Panc1 (cell line): ENCODE measurements around the gene FES. TPM values are rescaled to one million over a fixed set of nuclear protein-coding genes. Genes with fewer than 3 reads are reported as not detected.

Experiments
- ATAC-seq: fragments of 200-7000 bp; cut with Tn5 transposase; 2 replicates; pipeline ENCODE4 v1.9.1; 2020; ENCODE audit warnings: mild to moderate bottlenecking, moderate library complexity
- BruUV-seq: library from RNA; stranded (reverse); fragments of 400-500 nt; replicated peaks from 2 replicates; lab custom pipeline; 2021; lab: Mats Ljungman, UMichigan
- CTCF ChIA-PET: fragments of 300-600 bp; sonication (Branson Sonifier 250); formaldehyde crosslinking; loops from one replicate; lab custom pipeline; 2022; ENCODE audit warnings: antibody characterized with exemption; lab: Charles Lee
- POLR2A ChIA-PET: fragments of 300-600 bp; sonication (Branson Sonifier 250); formaldehyde crosslinking; loops from one replicate; lab custom pipeline; 2022; ENCODE audit warnings: antibody characterized with exemption; lab: Charles Lee
- DNase-seq: peaks from one replicate; pipeline ENCODE4 v3.0.0-alpha.2; 2010; ENCODE audit warnings: low read depth, low spot score
- H3K27ac ChIP-seq: 2 replicates; pipeline ENCODE4 v1.5.1; 2011; ENCODE audit warnings: mild to moderate bottlenecking, low read length, inconsistent platforms
- H3K27me3 ChIP-seq: fragments of 200-500 bp; sonication (Bioruptor generic); 2 replicates; pipeline ENCODE4 v1.6.0; 2014; ENCODE audit warnings: low read length, inconsistent platforms; ENCODE audit not compliant: control insufficient read depth, insufficient read depth
- H3K36me3 ChIP-seq: fragments of 200-500 bp; sonication (Bioruptor generic); 2 replicates; pipeline ENCODE4 v1.5.1; 2014; ENCODE audit warnings: inconsistent platforms, mild to moderate bottlenecking, low read length, moderate library complexity; ENCODE audit not compliant: control insufficient read depth, insufficient read depth
- H3K4me1 ChIP-seq: 2 replicates; pipeline ENCODE4 v1.5.1; 2011; ENCODE audit warnings: inconsistent platforms, mild to moderate bottlenecking, low read length, moderate library complexity; ENCODE audit not compliant: control insufficient read depth, insufficient read depth
- H3K4me3 ChIP-seq, 2 experiments: 2 replicates each; pipeline ENCODE4 v1.5.1; 2011 to 2012; ENCODE audit warnings: low read depth in 2 of 2, low read length in 2 of 2, mild to moderate bottlenecking in 2 of 2, inconsistent platforms in 1 of 2, moderate library complexity in 1 of 2
- H3K9me3 ChIP-seq: fragments of 200-500 bp; sonication (Bioruptor generic); 2 replicates; pipeline ENCODE4 v1.5.1; 2014; ENCODE audit warnings: low read depth, mild to moderate bottlenecking, inconsistent platforms, low read length, moderate library complexity; ENCODE audit not compliant: control insufficient read depth, insufficient read depth
- CTCF ChIP-seq: fragments of 450-650 bp; IDR thresholded peaks from 2 replicates; pipeline ENCODE4 v1.5.1; 2017; ENCODE audit warnings: mild to moderate bottlenecking
- POLR2AphosphoS5 ChIP-seq: IDR thresholded peaks from 2 replicates; pipeline ENCODE4 v1.6.1; 2012; ENCODE audit warnings: mild to moderate bottlenecking, low read depth, low read length, moderate library complexity
- REST ChIP-seq, 2 experiments: IDR thresholded peaks; 2 replicates each; pipeline ENCODE4 v1.6.1; 2011 to 2012; ENCODE audit warnings: low read depth in 2 of 2, control low read depth in 1 of 2, low read length in 1 of 2, mild to moderate bottlenecking in 1 of 2, moderate library complexity in 1 of 2; ENCODE audit not compliant: insufficient read depth in 1 of 2
- SIN3A ChIP-seq: IDR thresholded peaks from 2 replicates; pipeline ENCODE4 v1.6.1; 2012; ENCODE audit warnings: low read depth, mild to moderate bottlenecking, low read length, moderate library complexity, borderline replicate concordance; ENCODE audit not compliant: insufficient read depth
- TCF7L2 ChIP-seq: IDR thresholded peaks from 2 replicates; pipeline ENCODE4 v1.6.1; 2011; ENCODE audit warnings: mild to moderate bottlenecking, low read depth, low read length, inconsistent platforms
- in situ Hi-C: cut with HindIII; loops from 2 replicates; pipeline ENCODE4 v1.10.0; 2016; ENCODE audit warnings: low sequenced_read_pairs, low pct_unique_long_range_greater_than_20kb
- intact Hi-C: fragments of 100-400 bp; cut with micrococcal nuclease; formaldehyde crosslinking; loops from one replicate; pipeline ENCODE4 v1.10.0; 2022; ENCODE audit not compliant: unreplicated experiment
- total RNA-seq: library from RNA; stranded (reverse); gene quantifications from one replicate; pipeline ENCODE4 v1.2.1, GENCODE V29; 2021; ENCODE audit not compliant: unreplicated experiment

FES gene
- total RNA-seq, 1 experiment from 2014 or later = 0.64 TPM

- intact Hi-C loops (no loop called here), in situ Hi-C loops (no loop called here)
- CTCF ChIA-PET = interaction anchor here (1.1 kb wide), 1 partner anchor 10 kb away, joined by 3 read pairs; no protein-coding TSS in a partner anchor
- TF ChIP-seq TCF7L2 = no peak
- TF ChIP-seq REST (IDR thresholded peaks at IDR 0.05; ENCODE audit: insufficient read depth in 1 of 2, low read depth in 2 of 2, low read length in 1 of 2) = no peak
- TF ChIP-seq CTCF = no peak
- TF ChIP-seq SIN3A = no peak
- TF ChIP-seq POLR2AphosphoS5 = no peak
- DNase-seq (no peak), ATAC-seq (no peak)
- Histone ChIP-seq H3K27ac (no peak overlapping the region), H3K4me1 (no peaks in the 10 kb centered on the region), H3K36me3 (peaks cover 5% of the 10 kb centered on the region), H3K27me3 (no peaks in the 10 kb centered on the region), H3K4me3 (no peak overlapping the region), H3K9me3 (no peaks in the 10 kb centered on the region)
- no TSS peak for BruUV-seq
- POLR2A ChIA-PET = no interaction called here
Observed at GRCh38 chr15:90912770-90913075, 28.4 kb downstream of the FES start.

- no TSS peak for BruUV-seq
- ATAC-seq (no peak), DNase-seq (no peak)
- CTCF ChIA-PET = interaction anchor here (1.1 kb wide), 1 partner anchor 11 kb away, joined by 3 read pairs; no protein-coding TSS in a partner anchor
- POLR2A ChIA-PET = no interaction called here
- no peaks in the 10 kb centered on the region for H3K9me3 ChIP-seq
- TF ChIP-seq REST (IDR thresholded peaks at IDR 0.05; ENCODE audit: insufficient read depth in 1 of 2, low read depth in 2 of 2, low read length in 1 of 2) (no peak), POLR2AphosphoS5 (no peak), CTCF (no peak), TCF7L2 (no peak), SIN3A (no peak)
- no peak overlapping the region for H3K4me3 ChIP-seq
- no peaks in the 10 kb centered on the region for H3K4me1 ChIP-seq
- H3K36me3 ChIP-seq = peaks cover 5% of the 10 kb centered on the region
- no peaks in the 10 kb centered on the region for H3K27me3 ChIP-seq
- H3K27ac ChIP-seq = no peak overlapping the region
- in situ Hi-C loops (no loop called here), intact Hi-C loops (no loop called here)
Observed at GRCh38 chr15:90913398-90913944, 29.2 kb downstream of the FES start.
